Choroid plexus epithelial cell (primary cell): Measurements from ENCODE around the gene SARS1.

Experiments
- DNase-seq: peaks from one replicate; pipeline ENCODE4 v3.0.0-alpha.2; 2010; ENCODE audit warnings: low read depth
- H3K4me3 ChIP-seq: 2 replicates; pipeline ENCODE4 v1.5.1; 2011; ENCODE audit warnings: low read depth, mild to moderate bottlenecking, control low read depth, low read length, moderate library complexity
- CTCF ChIP-seq: conservative IDR thresholded peaks from 2 replicates; pipeline ENCODE4 v1.5.1; 2011; ENCODE audit warnings: low read depth, mild to moderate bottlenecking, control low read depth, inconsistent platforms, low read length, moderate library complexity

SARS1 gene

GRCh38 chr1:109258481-109259466, 45.1 kb downstream of the SARS1 start:
- DNase-seq = no peak
- H3K4me3 ChIP-seq = no peak overlapping the region
- TF ChIP-seq CTCF = no peak

DNA sequence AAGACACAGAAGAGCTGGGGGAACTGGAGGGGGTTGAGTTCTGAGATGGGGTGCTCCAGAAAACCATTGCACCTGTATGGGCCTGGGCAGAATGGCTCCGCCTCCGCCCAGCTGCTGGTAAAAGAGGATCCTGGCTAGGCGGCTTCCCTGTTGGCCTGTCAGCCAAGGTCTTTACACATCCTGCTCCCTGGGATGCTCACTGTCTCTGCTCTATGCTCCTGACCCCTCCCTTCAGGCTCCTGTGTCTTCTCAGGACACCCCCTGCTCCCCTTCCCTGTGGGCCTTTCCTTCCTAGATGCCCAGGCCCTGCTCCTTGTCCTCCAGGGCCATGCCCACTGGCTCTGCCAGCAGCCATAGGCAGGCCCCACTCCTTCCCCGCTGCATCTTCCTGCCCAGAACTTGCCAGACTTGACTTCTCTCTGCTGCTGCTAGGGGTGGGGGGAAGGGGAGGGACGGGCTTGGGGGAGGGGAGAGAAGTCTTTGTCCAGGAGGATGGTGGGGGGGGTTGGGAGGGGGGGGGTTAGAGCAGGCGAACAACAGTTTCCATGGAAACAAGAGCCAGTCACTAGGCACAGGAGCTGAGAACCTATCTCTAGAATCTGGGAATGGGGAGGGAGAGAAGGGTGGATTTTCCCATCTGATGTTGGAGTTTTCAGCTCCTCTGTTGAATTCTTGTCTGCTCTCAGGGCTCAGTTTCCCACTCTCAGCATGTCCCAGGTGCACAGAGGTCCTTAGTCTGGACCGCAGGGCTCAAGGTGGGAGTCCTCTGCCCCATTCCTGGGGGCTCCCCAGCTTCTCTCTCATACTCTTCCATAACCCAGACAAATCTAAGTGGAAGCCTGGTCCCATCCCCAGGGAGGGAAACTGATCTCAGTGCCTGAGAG, 46.2 kb downstream of the SARS1 start:
- no peak overlapping the region for H3K4me3 ChIP-seq
- DNase-seq = no peak
- no peak for TF ChIP-seq CTCF

DNA sequence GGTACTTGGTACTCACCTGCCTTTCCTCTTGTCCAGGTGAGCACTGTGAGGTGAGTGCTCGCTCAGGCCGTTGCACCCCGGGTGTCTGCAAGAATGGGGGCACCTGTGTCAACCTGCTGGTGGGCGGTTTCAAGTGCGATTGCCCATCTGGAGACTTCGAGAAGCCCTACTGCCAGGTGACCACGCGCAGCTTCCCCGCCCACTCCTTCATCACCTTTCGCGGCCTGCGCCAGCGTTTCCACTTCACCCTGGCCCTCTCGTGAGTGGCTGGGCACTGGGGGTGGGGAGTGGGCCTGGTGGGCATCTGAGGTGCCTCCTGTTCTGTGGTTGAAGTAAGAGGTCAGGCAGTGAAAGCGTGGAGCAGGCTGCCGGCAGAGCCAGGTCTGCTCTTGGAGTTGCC, 47.3 kb downstream of the SARS1 start:
- no peak overlapping the region for H3K4me3 ChIP-seq
- DNase-seq = no peak
- TF ChIP-seq CTCF = no peak

GRCh38 chr1:109261578-109261977, 47.9 kb downstream of the SARS1 start:
- no peak for TF ChIP-seq CTCF
- H3K4me3 ChIP-seq = no peak overlapping the region
- no peak for DNase-seq

- H3K4me3 ChIP-seq = no peak overlapping the region
- no peak for DNase-seq
- TF ChIP-seq CTCF = no peak
These were observed 48.7 kb downstream of the SARS1 start for GRCh38 chr1:109262231-109263055.

- no peak for TF ChIP-seq CTCF
- H3K4me3 ChIP-seq = no peak overlapping the region
- no peak for DNase-seq
These were observed 49.5 kb downstream of the SARS1 start for GRCh38 chr1:109263234-109263596.
